Retinal pigment epithelial cell (primary cell): ENCODE data around the gene CRACR2A.

Source experiments
- DNase-seq: peaks from one replicate; pipeline ENCODE4 v3.0.0-alpha.2; 2010; ENCODE audit warnings: low read depth
- H3K4me3 ChIP-seq: 2 replicates; pipeline ENCODE4 v1.5.1; 2011; ENCODE audit warnings: mild to moderate bottlenecking, low read length, control low read depth, moderate library complexity
- CTCF ChIP-seq: conservative IDR thresholded peaks from 2 replicates; pipeline ENCODE4 v1.5.1; 2011; ENCODE audit warnings: low read depth, low read length, control low read depth, inconsistent platforms

Gene CRACR2A

GRCh38 chr12:3631272-3631637, 121.7 kb downstream of the CRACR2A start:
- TF ChIP-seq CTCF: no peak
- no peak for DNase-seq
- H3K4me3 ChIP-seq: no peak overlapping the region

GRCh38 chr12:3630621-3631271, 122.2 kb downstream of the CRACR2A start:
- DNase-seq: no peak

DNA sequence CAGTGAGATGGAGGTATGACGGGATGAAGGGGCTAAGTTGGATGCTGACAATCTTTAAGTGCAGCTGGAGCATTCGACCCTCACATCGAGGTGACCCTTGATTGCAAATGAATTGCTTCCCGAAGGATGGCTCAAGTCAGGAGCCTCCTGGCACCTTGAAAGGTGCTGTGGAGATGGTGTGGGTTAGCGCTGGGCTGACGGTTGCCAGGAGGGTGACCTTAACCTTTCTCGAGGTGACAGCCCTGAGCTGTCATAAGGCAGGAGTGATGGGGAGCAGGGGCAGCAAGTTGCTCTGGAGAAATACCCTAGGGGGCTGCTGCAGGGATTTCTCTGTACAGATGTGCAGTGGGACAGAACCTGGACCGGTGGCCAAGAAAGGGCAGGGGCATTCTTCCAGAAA, 122.8 kb downstream of the CRACR2A start:
- DNase-seq: no peak
- no peak overlapping the region for H3K4me3 ChIP-seq
- no peak for TF ChIP-seq CTCF

More at GRCh38 chr12:3630621-3631271, 122.2 kb downstream of the CRACR2A start:
- H3K4me3 ChIP-seq: no peak overlapping the region
- TF ChIP-seq CTCF: no peak

DNA sequence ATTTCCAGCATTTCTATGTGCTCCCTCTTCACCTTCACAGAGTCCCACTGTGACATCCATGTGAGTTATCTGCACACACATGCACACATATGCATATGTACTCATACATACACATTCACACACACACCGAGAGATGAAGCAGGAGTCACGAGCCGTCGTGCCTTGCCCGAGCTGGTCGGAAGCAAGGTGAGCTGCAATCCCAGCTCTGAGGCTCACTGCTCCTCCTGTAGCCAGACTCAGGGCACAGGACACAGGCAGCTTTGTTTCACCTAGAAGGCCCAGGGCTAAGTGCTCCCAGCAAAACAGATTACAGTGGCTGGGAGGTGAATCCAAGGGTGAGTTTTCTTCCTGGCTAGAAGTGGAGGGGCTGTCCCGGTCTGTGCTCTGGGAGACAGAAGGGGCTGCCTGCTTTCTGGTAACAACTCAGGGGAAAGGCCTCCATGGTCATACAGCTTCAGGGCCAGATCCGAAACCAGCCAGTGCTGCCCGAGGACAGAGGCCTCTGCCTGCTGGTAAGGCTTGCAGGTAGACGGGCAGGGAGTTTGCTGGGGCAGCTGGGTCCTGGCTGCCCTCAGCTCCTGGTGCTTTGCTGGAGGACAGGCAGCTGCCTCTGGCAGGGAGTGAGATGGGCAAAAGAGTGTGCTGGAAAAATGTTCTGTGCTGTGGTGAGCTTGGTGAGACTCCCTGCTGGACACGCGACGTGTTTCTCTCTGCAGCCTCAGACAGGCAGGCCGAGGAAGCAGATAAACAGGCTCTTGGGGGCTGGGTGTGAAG, 123.7 kb downstream of the CRACR2A start:
- DNase-seq: no peak
- TF ChIP-seq CTCF: no peak
- no peak overlapping the region for H3K4me3 ChIP-seq

GRCh38 chr12:3628629-3629028, 124.3 kb downstream of the CRACR2A start:
- no peak for DNase-seq
- TF ChIP-seq CTCF: no peak
- H3K4me3 ChIP-seq: no peak overlapping the region

GRCh38 chr12:3627336-3627735, 125.6 kb downstream of the CRACR2A start:
- no peak for TF ChIP-seq CTCF
- H3K4me3 ChIP-seq: no peak overlapping the region
- DNase-seq: no peak

DNA sequence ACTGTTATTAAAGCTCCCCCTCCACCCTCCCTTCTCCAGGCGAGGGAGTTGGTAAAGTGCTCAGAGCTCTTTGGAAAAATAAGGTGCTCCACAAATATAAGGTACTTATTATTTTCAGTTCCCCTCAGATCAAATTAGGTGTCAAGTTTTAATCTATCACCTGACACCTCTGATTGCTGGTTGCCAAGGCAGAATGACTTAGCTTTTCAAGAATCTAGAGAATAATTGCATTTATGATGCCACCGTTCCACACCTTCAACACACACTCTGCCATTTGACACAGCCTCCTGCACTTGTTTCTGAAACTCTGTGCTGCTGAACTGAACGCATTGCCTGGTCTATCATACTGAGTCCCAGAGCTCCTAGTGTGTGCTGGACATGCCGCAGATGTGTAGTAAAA, 128.6 kb downstream of the CRACR2A start:
- TF ChIP-seq CTCF: no peak
- no peak for DNase-seq
- no peak overlapping the region for H3K4me3 ChIP-seq
